ENCODE data around the gene STON2. TPM values are rescaled to one million over a fixed set of nuclear protein-coding genes. Genes with fewer than 3 reads are reported as not detected.

Gene STON2
- total and polyA plus RNA-seq, 9 donors, result 4.8 to 28.7 (median 17.3) TPM

GRCh38 chr14:81256289-81256960 lies 143.7 kb downstream of the STON2 start:
- no peaks in the 10 kb centered on the region for H3K36me3 ChIP-seq
- no peak overlapping the region for H3K27ac ChIP-seq
- no peaks in the 10 kb centered on the region for H3K27me3 ChIP-seq
- TF ChIP-seq EP300 (IDR thresholded peaks at IDR 0.05), result no peak
- TF ChIP-seq CTCF (IDR thresholded peaks at IDR 0.05), result no peak
- no peak for TF ChIP-seq POLR2A (IDR thresholded peaks at IDR 0.05)
- H3K9me3 ChIP-seq, result no peaks in the 10 kb centered on the region
- DNase-seq, result no peak
- WGBS, 3 donors, result 85 to 94% (median 90%) methylated on average over 2 of the region's 2 CpGs
- intact Hi-C loops (cut with DNase I), result no loop called here
- H3K4me1 ChIP-seq (ENCODE audit: insufficient read depth), result no peaks in the 10 kb centered on the region
- H3K4me3 ChIP-seq, result no peak overlapping the region

GRCh38 chr14:81252278-81252677 lies 147.8 kb downstream of the STON2 start:
- no peaks in the 10 kb centered on the region for H3K9me3 ChIP-seq
- TF ChIP-seq EP300 (IDR thresholded peaks at IDR 0.05) (no peak), POLR2A (IDR thresholded peaks at IDR 0.05) (no peak), CTCF (IDR thresholded peaks at IDR 0.05) (no peak)
- no peaks in the 10 kb centered on the region for H3K36me3 ChIP-seq
- no peak overlapping the region for H3K4me3 ChIP-seq
- no peak for DNase-seq
- intact Hi-C loops (cut with DNase I), result no loop called here
- H3K27me3 ChIP-seq, result no peaks in the 10 kb centered on the region
- H3K4me1 ChIP-seq (ENCODE audit: insufficient read depth), result no peaks in the 10 kb centered on the region
- WGBS, 3 donors, result 69 to 79% (median 77%) methylated on average over 1 of the region's 1 CpG
- no peak overlapping the region for H3K27ac ChIP-seq

GRCh38 chr14:81247271-81247766 lies 152.8 kb downstream of the STON2 start:
- Histone ChIP-seq H3K27me3 (no peaks in the 10 kb centered on the region), H3K36me3 (no peaks in the 10 kb centered on the region), H3K4me1 (ENCODE audit: insufficient read depth) (peaks cover 4% of the 10 kb centered on the region), H3K27ac (no peak overlapping the region), H3K4me3 (no peak overlapping the region), H3K9me3 (no peaks in the 10 kb centered on the region)
- no peak for DNase-seq
- intact Hi-C loops (cut with DNase I), result no loop called here
- WGBS, 3 donors, result 64 to 83% (median 71%) methylated on average over 8 of the region's 8 CpGs
- TF ChIP-seq CTCF (IDR thresholded peaks at IDR 0.05), result no peak
- no peak for TF ChIP-seq EP300 (IDR thresholded peaks at IDR 0.05)
- TF ChIP-seq POLR2A (IDR thresholded peaks at IDR 0.05), result no peak

- H3K27me3 ChIP-seq, result no peaks in the 10 kb centered on the region
- no peak for DNase-seq
- H3K36me3 ChIP-seq, result no peaks in the 10 kb centered on the region
- no peak overlapping the region for H3K27ac ChIP-seq
- H3K4me1 ChIP-seq (ENCODE audit: insufficient read depth), result peaks cover 4% of the 10 kb centered on the region
- H3K9me3 ChIP-seq, result no peaks in the 10 kb centered on the region
- TF ChIP-seq POLR2A (IDR thresholded peaks at IDR 0.05) (no peak), CTCF (IDR thresholded peaks at IDR 0.05) (no peak), EP300 (IDR thresholded peaks at IDR 0.05) (no peak)
- intact Hi-C loops (cut with DNase I), result no loop called here
- no peak overlapping the region for H3K4me3 ChIP-seq
- WGBS, 3 donors, result 88 to 91% (median 90%) methylated on average over 19 of the region's 19 CpGs
Observed at GRCh38 chr14:81246461-81247270, 153.5 kb downstream of the STON2 start.

All from ovary (tissue), 9 donors.